ENCODE results near the gene NCKAP5. TPM values are rescaled to one million over a fixed set of nuclear protein-coding genes. Genes with fewer than 3 reads are reported as not detected.

The NCKAP5 gene
- total and polyA plus RNA-seq, 10 donors: 0.39 to 6.0 (median 3.3) TPM

- H3K36me3 ChIP-seq: no peaks in the 10 kb centered on the region
- no peak overlapping the region for H3K27ac ChIP-seq
- no peak for TF ChIP-seq POLR2A (IDR thresholded peaks at IDR 0.05)
- no peak for TF ChIP-seq POLR2AphosphoS5 (IDR thresholded peaks at IDR 0.05)
- no peak for TF ChIP-seq CTCF (IDR thresholded peaks at IDR 0.05 in 8 of 11, conservative IDR thresholded peaks at IDR 0.05 in 3 of 11)
- H3K27me3 ChIP-seq (replicated peaks in 1 of 7): peaks cover 3 to 74% (median 39%) of the 10 kb centered on the region in 7 donors
- H3K9me3 ChIP-seq: no peaks in the 10 kb centered on the region
- no peak for DNase-seq
- intact Hi-C loops (cut with DNase I; ENCODE audit: low total_unique reads): no loop called here
- H3K4me3 ChIP-seq: peak overlapping the region; percentile 5 to 63 (median 28)
- peaks cover 8 to 32% (median 28%) of the 10 kb centered on the region in 6 donors for H3K4me1 ChIP-seq
- 2 to 6% (median 4%) methylated on average over 22 to 80 of the region's 80 CpGs for WGBS, 5 donors
These were observed 899.0 kb downstream of the NCKAP5 start for GRCh38 chr2:132668987-132669907.

- no peaks in the 10 kb centered on the region for H3K9me3 ChIP-seq
- H3K36me3 ChIP-seq: no peaks in the 10 kb centered on the region
- DNase-seq: no peak
- peaks cover 3 to 69% (median 39%) of the 10 kb centered on the region in 7 donors for H3K27me3 ChIP-seq (replicated peaks in 1 of 7)
- peaks cover 8 to 32% (median 28%) of the 10 kb centered on the region in 6 donors for H3K4me1 ChIP-seq
- 4 to 11% (median 6%) methylated on average over 17 to 25 of the region's 25 CpGs for WGBS, 5 donors
- H3K4me3 ChIP-seq: peak overlapping the region in 2 of 8 donors; percentile 36 to 63
- no peak overlapping the region for H3K27ac ChIP-seq
- TF ChIP-seq POLR2A (IDR thresholded peaks at IDR 0.05): no peak
- no peak for TF ChIP-seq CTCF (IDR thresholded peaks at IDR 0.05 in 8 of 11, conservative IDR thresholded peaks at IDR 0.05 in 3 of 11)
- no peak for TF ChIP-seq POLR2AphosphoS5 (IDR thresholded peaks at IDR 0.05)
- intact Hi-C loops (cut with DNase I; ENCODE audit: low total_unique reads): no loop called here
These were observed 900.0 kb downstream of the NCKAP5 start for GRCh38 chr2:132668189-132668823.

- H3K36me3 ChIP-seq: no peaks in the 10 kb centered on the region
- TF ChIP-seq POLR2AphosphoS5 (IDR thresholded peaks at IDR 0.05): no peak
- peaks cover 8 to 32% (median 28%) of the 10 kb centered on the region in 6 donors for H3K4me1 ChIP-seq
- peaks cover 3 to 66% (median 39%) of the 10 kb centered on the region in 7 donors for H3K27me3 ChIP-seq (replicated peaks in 1 of 7)
- no peak for DNase-seq
- 20 to 38% (median 33%) methylated on average over 1 of the region's 1 CpG for WGBS, 5 donors
- intact Hi-C loops (cut with DNase I; ENCODE audit: low total_unique reads): no loop called here
- H3K27ac ChIP-seq: no peak overlapping the region
- no peak overlapping the region for H3K4me3 ChIP-seq
- no peaks in the 10 kb centered on the region for H3K9me3 ChIP-seq
These were observed 900.6 kb downstream of the NCKAP5 start for GRCh38 chr2:132667706-132668105.

GRCh38 chr2:132665401-132666140 is 902.7 kb downstream of the NCKAP5 start:
- no peak overlapping the region for H3K4me3 ChIP-seq
- peaks cover 0 to 53% (median 29%) of the 10 kb centered on the region in 7 donors for H3K27me3 ChIP-seq (replicated peaks in 1 of 7)
- 83 to 91% (median 87%) methylated on average over 4 of the region's 4 CpGs for WGBS, 5 donors
- intact Hi-C loops (cut with DNase I; ENCODE audit: low total_unique reads): no loop called here
- H3K27ac ChIP-seq: no peak overlapping the region
- no peaks in the 10 kb centered on the region for H3K36me3 ChIP-seq
- no peak for DNase-seq
- TF ChIP-seq POLR2AphosphoS5 (IDR thresholded peaks at IDR 0.05) (no peak), CTCF (IDR thresholded peaks at IDR 0.05 in 8 of 11, conservative IDR thresholded peaks at IDR 0.05 in 3 of 11) (no peak), POLR2A (IDR thresholded peaks at IDR 0.05) (no peak)
- no peaks in the 10 kb centered on the region for H3K9me3 ChIP-seq
- H3K4me1 ChIP-seq: peaks cover 8 to 25% (median 22%) of the 10 kb centered on the region in 6 donors

Measured in spleen (tissue), 11 donors.